Hepatocyte (in vitro differentiated cells): ENCODE measurements around the gene RNF6. TPM values are rescaled to one million over a fixed set of nuclear protein-coding genes. Genes with fewer than 3 reads are reported as not detected.

Source experiments
- DNase-seq: peaks from one replicate; pipeline ENCODE4 v3.0.0-alpha.2; 2016; ENCODE audit warnings: low spot score
- H2AFZ ChIP-seq: fragments of 200-600 bp; sonication (generic); 2 replicates; pipeline ENCODE4 v1.6.0; 2016; ENCODE audit warnings: antibody characterized with exemption, mild to moderate bottlenecking
- H3K27ac ChIP-seq: fragments of 200-600 bp; sonication (generic); 2 replicates; pipeline ENCODE4 v1.5.1; 2016; ENCODE audit warnings: mild to moderate bottlenecking
- H3K27me3 ChIP-seq: fragments of 200-600 bp; sonication (generic); 2 replicates; pipeline ENCODE4 v1.6.1; 2016
- H3K36me3 ChIP-seq: fragments of 200-600 bp; sonication (generic); replicated peaks from 2 replicates; pipeline ENCODE4 v1.5.1; 2016; ENCODE audit warnings: low read depth; ENCODE audit not compliant: insufficient read depth
- H3K4me1 ChIP-seq: fragments of 200-600 bp; sonication (generic); 2 replicates; pipeline ENCODE4 v1.5.1; 2016; ENCODE audit warnings: mild to moderate bottlenecking, moderate library complexity; ENCODE audit not compliant: insufficient read depth
- H3K4me2 ChIP-seq: fragments of 200-600 bp; sonication (generic); 2 replicates; pipeline ENCODE4 v1.6.0; 2016
- H3K4me3 ChIP-seq: fragments of 200-600 bp; sonication (generic); 2 replicates; pipeline ENCODE4 v1.5.1; 2016; ENCODE audit warnings: mild to moderate bottlenecking
- H3K79me2 ChIP-seq: fragments of 200-600 bp; sonication (generic); 2 replicates; pipeline ENCODE4 v1.6.0; 2017; ENCODE audit warnings: mild to moderate bottlenecking
- H3K9me2 ChIP-seq: fragments of 200-600 bp; sonication (generic); replicated peaks from 2 replicates; pipeline ENCODE4 v1.6.0; 2017; ENCODE audit warnings: mild to moderate bottlenecking; ENCODE audit not compliant: insufficient read depth
- H3K9me3 ChIP-seq: fragments of 200-600 bp; sonication (generic); 2 replicates; pipeline ENCODE4 v1.5.1; 2016; ENCODE audit warnings: low read depth, mild to moderate bottlenecking
- H4K20me1 ChIP-seq: fragments of 200-600 bp; sonication (generic); 2 replicates; pipeline ENCODE4 v1.6.0; 2016; ENCODE audit warnings: mild to moderate bottlenecking; ENCODE audit not compliant: insufficient read depth, poor library complexity, severe bottlenecking
- EZH2 ChIP-seq: fragments of 200-600 bp; sonication (generic); IDR thresholded peaks from 2 replicates; pipeline ENCODE4 v1.6.1; 2016; ENCODE audit warnings: antibody characterized with exemption, mild to moderate bottlenecking, borderline replicate concordance
- EZH2phosphoT487 ChIP-seq: fragments of 200-600 bp; sonication (generic); IDR thresholded peaks from one replicate; pipeline ENCODE4 v1.6.1; 2018; ENCODE audit warnings: antibody characterized with exemption, mild to moderate bottlenecking, low read depth, moderate library complexity; ENCODE audit not compliant: unreplicated experiment, severe bottlenecking
- WGBS: methylation state at CpG from one replicate; pipeline ENCODE4 v1.1.6; 2016; ENCODE audit warnings: low lambda C conversion rate; ENCODE audit errors: missing lambda C conversion rate; 5-methylcytosine and 5-hydroxymethylcytosine counted together
- polyA plus RNA-seq: library from polyadenylated mRNA; unstranded; fragments of >200 nt; fragmentation: Nextera tagmentation; extraction: Ambion mirVana; gene quantifications from 2 replicates; pipeline ENCODE4 v1.2.1, GENCODE V29; 2016
- total RNA-seq: library from RNA; depleted of rRNA; stranded (reverse); fragments of >200 nt; gene quantifications from 2 replicates; pipeline ENCODE4 v1.2.3, GENCODE V29; 2014
- TF ChIP-seq, protein P1 (sequence below): fragments of 200-600 bp; sonication (generic); IDR thresholded peaks from 2 replicates; pipeline ENCODE4 v1.5.1; 2016; ENCODE audit warnings: antibody characterized with exemption, mild to moderate bottlenecking; ENCODE audit not compliant: poor library complexity

Gene RNF6
- total and polyA plus RNA-seq, 2 experiments from 2014 or later: 31.9 to 34.0 TPM

GRCh38 chr13:26255691-26256277 is 33.7 kb upstream of the RNF6 start:
- peak overlapping the region; percentile 96 for H3K27ac ChIP-seq
- H3K4me1 ChIP-seq: peaks cover 18% of the 10 kb centered on the region
- peak; percentile 19 for DNase-seq
- peaks cover 60% of the 10 kb centered on the region for H3K79me2 ChIP-seq
- TF ChIP-seq, protein P1, sequence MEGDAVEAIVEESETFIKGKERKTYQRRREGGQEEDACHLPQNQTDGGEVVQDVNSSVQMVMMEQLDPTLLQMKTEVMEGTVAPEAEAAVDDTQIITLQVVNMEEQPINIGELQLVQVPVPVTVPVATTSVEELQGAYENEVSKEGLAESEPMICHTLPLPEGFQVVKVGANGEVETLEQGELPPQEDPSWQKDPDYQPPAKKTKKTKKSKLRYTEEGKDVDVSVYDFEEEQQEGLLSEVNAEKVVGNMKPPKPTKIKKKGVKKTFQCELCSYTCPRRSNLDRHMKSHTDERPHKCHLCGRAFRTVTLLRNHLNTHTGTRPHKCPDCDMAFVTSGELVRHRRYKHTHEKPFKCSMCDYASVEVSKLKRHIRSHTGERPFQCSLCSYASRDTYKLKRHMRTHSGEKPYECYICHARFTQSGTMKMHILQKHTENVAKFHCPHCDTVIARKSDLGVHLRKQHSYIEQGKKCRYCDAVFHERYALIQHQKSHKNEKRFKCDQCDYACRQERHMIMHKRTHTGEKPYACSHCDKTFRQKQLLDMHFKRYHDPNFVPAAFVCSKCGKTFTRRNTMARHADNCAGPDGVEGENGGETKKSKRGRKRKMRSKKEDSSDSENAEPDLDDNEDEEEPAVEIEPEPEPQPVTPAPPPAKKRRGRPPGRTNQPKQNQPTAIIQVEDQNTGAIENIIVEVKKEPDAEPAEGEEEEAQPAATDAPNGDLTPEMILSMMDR: peak; percentile 43
- no peak for TF ChIP-seq EZH2phosphoT487
- no peaks in the 10 kb centered on the region for H3K36me3 ChIP-seq
- H3K4me2 ChIP-seq: peak overlapping the region; percentile 84
- H3K9me3 ChIP-seq: no peaks in the 10 kb centered on the region
- H3K27me3 ChIP-seq: no peaks in the 10 kb centered on the region
- no peaks in the 10 kb centered on the region for H3K9me2 ChIP-seq
- WGBS: 35% methylated on average over 10 of the region's 10 CpGs
- peak overlapping the region; percentile 84 for H3K4me3 ChIP-seq
- peaks cover 43% of the 10 kb centered on the region for H4K20me1 ChIP-seq
- no peak overlapping the region for H2AFZ ChIP-seq

GRCh38 chr13:26255115-26255514 is 33.0 kb upstream of the RNF6 start:
- H3K9me3 ChIP-seq: no peaks in the 10 kb centered on the region
- H3K4me2 ChIP-seq: peak overlapping the region; percentile 84
- H4K20me1 ChIP-seq: peaks cover 41% of the 10 kb centered on the region
- H3K4me1 ChIP-seq: peaks cover 18% of the 10 kb centered on the region
- peak overlapping the region; percentile 96 for H3K27ac ChIP-seq
- H3K27me3 ChIP-seq: no peaks in the 10 kb centered on the region
- 2% methylated on average over 7 of the region's 7 CpGs for WGBS
- TF ChIP-seq, protein P1: no peak
- TF ChIP-seq EZH2phosphoT487 (no peak), EZH2 (no peak)
- no peaks in the 10 kb centered on the region for H3K36me3 ChIP-seq
- H2AFZ ChIP-seq: peak overlapping the region; percentile 90
- DNase-seq: no peak
- peak overlapping the region; percentile 84 for H3K4me3 ChIP-seq
- peaks cover 53% of the 10 kb centered on the region for H3K79me2 ChIP-seq
- no peaks in the 10 kb centered on the region for H3K9me2 ChIP-seq

DNA sequence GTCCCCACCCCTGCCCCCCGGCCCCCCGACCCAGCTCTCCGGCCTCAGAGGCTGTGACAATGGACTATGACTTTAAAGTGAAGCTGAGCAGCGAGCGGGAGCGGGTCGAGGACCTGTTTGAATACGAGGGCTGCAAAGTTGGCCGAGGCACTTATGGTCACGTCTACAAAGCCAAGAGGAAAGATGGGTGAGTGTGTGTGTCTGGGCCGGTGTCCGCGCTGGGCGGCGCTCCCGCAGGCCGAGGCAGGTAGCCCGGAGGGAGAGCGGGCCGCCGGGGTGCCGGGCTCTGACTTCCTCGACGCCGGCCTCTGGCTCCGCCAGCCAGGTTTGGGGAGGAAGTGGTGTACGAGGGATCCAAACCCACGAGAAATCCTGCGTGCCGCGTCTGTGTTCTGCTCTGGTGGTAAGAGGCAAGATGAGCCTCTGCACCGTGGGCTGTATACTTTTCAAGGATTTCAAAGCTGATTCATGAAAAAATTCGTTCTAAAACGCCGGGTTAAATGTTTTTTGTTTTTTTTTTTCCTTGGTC is 32.5 kb upstream of the RNF6 start:
- Histone ChIP-seq H3K79me2 (peaks cover 49% of the 10 kb centered on the region), H3K9me2 (no peaks in the 10 kb centered on the region), H3K9me3 (no peaks in the 10 kb centered on the region), H3K27ac (peak overlapping the region; percentile 96), H2AFZ (peak overlapping the region; percentile 90), H3K4me2 (peak overlapping the region; percentile 84), H3K27me3 (no peaks in the 10 kb centered on the region), H3K4me3 (peak overlapping the region; percentile 84), H3K36me3 (no peaks in the 10 kb centered on the region), H4K20me1 (peaks cover 36% of the 10 kb centered on the region), H3K4me1 (peaks cover 18% of the 10 kb centered on the region)
- under 1% methylated on average over 34 of the region's 35 CpGs for WGBS
- TF ChIP-seq, protein P1: peak; percentile 11
- TF ChIP-seq EZH2phosphoT487: no peak
- peak; percentile 71 for DNase-seq
